GM12875 (cell line): Measurements from ENCODE around the gene MUC20.

ENCODE experiments used
- H3K4me3 ChIP-seq: one replicate; pipeline ENCODE4 v1.5.1; 2011; ENCODE audit warnings: low read depth, low read length, control low read depth
- TF ChIP-seq, protein P1 (sequence below): IDR thresholded peaks from 2 replicates; pipeline ENCODE4 v1.5.1; 2011; ENCODE audit warnings: low read depth, mild to moderate bottlenecking, control low read depth, inconsistent platforms, low read length, moderate library complexity, borderline replicate concordance; ENCODE audit not compliant: insufficient read depth

Gene MUC20

DNA sequence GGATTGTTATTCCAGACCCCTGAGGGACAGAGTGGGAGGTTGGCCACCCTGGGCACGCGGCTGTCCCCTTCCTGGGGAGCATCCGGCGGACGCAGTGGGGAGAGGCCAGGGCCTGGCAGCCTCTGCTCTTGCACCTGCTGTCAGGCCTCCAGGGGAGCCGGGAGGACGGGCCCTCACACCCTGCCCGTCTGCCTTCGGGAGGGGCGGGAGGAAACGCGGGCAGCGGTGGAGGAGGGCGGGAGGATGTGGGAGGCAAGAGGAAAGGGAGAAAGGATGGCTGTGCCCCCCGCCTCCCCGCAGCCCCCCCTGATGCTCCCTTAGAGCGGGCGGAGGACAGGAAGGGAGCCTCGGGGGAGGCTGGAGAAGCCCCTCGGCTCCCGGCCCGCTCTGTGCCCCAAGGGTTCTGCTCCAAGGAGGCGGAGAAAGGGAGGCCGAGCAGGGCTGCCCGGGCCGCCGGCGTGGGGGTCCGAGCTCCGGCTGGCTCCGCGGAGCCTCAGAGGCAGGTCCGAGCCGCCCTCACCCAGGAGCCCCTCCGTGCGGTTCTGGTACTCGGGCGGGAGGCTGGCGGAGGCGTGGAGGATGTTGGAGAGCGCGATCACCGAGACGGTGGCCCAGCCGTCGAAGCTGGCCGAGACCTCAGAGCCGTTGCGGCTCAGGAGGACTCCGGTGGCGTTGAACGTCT lies 40.9 kb downstream of the MUC20 start:
- TF ChIP-seq, protein P1, sequence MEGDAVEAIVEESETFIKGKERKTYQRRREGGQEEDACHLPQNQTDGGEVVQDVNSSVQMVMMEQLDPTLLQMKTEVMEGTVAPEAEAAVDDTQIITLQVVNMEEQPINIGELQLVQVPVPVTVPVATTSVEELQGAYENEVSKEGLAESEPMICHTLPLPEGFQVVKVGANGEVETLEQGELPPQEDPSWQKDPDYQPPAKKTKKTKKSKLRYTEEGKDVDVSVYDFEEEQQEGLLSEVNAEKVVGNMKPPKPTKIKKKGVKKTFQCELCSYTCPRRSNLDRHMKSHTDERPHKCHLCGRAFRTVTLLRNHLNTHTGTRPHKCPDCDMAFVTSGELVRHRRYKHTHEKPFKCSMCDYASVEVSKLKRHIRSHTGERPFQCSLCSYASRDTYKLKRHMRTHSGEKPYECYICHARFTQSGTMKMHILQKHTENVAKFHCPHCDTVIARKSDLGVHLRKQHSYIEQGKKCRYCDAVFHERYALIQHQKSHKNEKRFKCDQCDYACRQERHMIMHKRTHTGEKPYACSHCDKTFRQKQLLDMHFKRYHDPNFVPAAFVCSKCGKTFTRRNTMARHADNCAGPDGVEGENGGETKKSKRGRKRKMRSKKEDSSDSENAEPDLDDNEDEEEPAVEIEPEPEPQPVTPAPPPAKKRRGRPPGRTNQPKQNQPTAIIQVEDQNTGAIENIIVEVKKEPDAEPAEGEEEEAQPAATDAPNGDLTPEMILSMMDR, result no peak
- no peak overlapping the region for H3K4me3 ChIP-seq

GRCh38 chr3:195762249-195762585 lies 41.4 kb downstream of the MUC20 start:
- H3K4me3 ChIP-seq, result no peak overlapping the region
- TF ChIP-seq, protein P1, result no peak

GRCh38 chr3:195762611-195763010 lies 41.8 kb downstream of the MUC20 start:
- TF ChIP-seq, protein P1, result no peak

GRCh38 chr3:195763076-195763830 lies 42.5 kb downstream of the MUC20 start:
- TF ChIP-seq, protein P1, result no peak
- H3K4me3 ChIP-seq, result no peak overlapping the region

More at GRCh38 chr3:195762611-195763010, 41.8 kb downstream of the MUC20 start:
- no peak overlapping the region for H3K4me3 ChIP-seq

DNA sequence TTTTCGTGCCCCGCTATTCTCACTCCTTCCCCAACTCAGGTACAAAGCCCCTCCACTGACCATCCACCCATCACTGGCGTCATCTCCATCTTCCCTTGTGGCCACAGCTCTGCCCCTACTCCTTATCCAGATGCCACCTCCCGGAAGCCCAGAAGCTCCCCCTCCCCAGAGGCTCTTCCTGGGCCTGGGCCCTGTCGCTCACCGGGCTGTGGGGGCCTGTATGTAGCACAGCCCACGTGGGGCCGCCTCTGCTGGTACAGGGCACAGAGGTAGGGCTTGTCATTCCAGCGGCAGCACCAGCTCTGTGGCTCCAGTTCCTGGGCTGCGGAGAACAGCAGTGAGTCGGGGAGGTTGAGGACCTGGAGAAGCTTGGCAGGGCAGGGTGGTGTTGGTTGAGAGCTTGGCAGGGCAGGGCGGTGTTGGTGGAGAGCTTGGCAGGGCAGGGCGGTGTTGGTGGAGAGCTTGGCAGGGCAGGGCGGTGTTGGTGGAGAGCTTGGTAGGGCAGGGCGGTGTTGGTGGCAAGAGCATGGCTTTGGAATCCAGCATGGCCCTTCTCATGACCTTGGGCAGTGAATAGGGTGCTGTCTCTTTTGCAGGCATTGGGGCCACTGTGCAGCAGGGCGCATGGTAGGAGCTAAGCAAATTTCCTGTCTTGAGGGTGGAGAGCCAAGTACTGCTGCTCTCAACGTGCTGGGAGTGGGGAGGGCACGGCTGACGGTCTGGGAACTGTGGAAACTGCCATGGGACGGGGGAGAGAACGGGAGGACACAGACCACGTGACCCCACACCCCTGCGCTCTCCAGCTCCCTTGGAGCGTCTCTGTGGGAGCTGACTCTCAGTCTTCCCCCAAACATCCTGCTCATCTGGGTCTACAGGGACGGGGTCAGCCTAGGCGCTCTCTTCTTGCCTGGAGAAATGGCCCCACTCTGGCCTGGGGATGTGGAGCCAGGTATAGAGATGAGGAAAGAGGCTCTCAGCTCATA lies 43.4 kb downstream of the MUC20 start:
- TF ChIP-seq, protein P1, result no peak
- no peak overlapping the region for H3K4me3 ChIP-seq

GRCh38 chr3:195764961-195765706 lies 44.4 kb downstream of the MUC20 start:
- TF ChIP-seq, protein P1, result no peak
- H3K4me3 ChIP-seq, result no peak overlapping the region
